NAMALWA (cell line): Measurements from ENCODE around the gene ARSK.

Experiments
- DNase-seq: peaks from one replicate; pipeline ENCODE4 v3.0.0-alpha.2; 2015; ENCODE audit warnings: low spot score

The ARSK gene, protein sequence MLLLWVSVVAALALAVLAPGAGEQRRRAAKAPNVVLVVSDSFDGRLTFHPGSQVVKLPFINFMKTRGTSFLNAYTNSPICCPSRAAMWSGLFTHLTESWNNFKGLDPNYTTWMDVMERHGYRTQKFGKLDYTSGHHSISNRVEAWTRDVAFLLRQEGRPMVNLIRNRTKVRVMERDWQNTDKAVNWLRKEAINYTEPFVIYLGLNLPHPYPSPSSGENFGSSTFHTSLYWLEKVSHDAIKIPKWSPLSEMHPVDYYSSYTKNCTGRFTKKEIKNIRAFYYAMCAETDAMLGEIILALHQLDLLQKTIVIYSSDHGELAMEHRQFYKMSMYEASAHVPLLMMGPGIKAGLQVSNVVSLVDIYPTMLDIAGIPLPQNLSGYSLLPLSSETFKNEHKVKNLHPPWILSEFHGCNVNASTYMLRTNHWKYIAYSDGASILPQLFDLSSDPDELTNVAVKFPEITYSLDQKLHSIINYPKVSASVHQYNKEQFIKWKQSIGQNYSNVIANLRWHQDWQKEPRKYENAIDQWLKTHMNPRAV

DNA sequence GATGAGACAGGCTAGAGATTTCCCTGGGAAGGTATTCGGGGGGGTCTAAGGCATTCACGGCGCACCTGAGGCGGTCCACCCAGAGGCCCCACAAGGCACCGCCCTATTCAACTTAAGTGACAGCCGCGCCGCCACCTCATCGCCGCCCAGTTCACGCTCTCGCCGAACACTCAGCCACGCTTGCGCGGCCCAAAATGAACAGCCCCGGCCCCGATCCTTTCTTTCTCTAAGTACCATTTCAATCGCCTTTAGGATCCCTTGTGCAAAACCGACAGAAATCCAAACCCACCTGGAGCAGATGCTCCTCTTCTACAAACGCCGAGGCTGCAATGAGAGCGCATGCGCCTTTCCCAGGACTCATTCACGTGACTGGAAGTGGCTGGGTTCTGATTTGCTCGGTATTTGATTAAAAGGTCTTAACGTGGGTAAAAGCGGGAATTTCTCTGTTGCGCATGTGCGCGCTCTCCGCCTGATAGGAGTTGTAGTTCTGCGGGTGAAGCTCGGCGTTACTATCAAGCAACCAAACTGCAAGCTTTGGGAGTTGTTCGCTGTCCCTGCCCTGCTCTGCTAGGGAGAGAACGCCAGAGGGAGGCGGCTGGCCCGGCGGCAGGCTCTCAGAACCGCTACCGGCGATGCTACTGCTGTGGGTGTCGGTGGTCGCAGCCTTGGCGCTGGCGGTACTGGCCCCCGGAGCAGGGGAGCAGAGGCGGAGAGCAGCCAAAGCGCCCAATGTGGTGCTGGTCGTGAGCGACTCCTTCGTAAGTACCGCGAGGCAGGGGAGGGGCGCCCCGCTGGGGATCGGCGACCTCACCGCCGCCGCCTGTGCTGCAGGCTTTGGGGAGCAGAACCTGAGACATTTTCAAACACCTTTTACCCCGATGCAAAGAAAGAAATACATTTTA, at the start of gene ARSK, which contains the start of gene SKIC3:
Gene ARSK (plus strand): TSS at position 455 of the 902 bp plus-strand sequence. CDS start 178 bp downstream, at position 633.
Gene SKIC3 (minus strand): TSS at position 331 of the 902 bp plus-strand sequence. CDS start 7,827 bp downstream, outside the sequence.
- DNase-seq, result peak; percentile 99

DNA sequence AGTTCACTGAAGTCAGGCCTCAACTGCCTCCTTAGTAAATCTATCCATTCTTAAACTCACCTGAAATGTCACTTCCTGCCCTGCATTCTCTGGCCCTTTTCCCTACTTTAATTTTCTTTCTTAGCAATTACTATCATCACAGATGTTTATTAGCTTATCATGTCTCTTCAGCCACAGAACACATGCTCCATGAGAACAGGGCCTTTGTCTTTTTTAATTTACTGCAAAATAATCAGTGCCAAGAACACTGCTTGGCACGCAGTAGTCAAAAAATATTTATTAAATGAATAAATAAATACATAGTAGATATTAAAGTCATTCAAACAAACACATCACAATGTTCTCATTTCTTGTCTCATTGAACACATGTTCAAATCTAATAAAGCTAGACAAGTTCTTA, 46.4 kb upstream of the ARSK start:
- DNase-seq, result no peak

DNA sequence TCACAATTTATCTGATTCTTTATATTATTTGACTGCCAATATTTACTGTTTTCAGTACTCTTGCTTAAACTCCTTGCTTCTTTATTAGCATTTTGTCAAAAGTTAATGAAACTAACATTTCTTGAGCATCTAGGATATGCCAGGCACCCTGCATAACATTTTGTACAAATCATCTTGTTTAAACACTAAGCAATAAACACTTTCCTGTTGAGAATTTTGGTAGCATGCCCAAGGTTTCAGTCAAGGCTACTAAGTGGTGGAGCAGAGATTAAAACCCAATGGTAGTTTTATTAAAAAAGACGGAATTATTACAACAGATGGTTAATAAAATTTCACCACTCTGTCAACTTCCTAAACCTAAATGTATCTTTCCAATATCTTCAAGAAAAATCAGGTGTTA, 43.3 kb upstream of the ARSK start:
- no peak for DNase-seq

DNA sequence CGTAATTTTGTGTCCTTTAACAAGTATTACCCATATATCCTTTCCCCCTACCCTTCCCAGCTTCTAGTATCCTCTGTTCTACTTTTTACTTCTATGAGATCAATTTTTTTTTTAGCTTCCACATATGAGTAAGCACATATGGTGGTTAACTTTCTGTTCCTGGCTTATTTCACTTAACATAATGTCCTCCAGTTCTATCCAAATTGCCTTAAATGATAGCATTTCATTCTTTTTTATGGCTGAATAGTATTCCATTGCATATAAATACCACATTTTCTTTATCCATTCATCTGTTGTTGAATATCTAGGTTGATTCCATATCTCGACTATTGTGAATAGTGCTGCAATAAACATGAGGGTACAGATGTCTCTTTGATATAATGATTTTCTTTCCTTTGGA, 36.5 kb upstream of the ARSK start:
- no peak for DNase-seq

DNA sequence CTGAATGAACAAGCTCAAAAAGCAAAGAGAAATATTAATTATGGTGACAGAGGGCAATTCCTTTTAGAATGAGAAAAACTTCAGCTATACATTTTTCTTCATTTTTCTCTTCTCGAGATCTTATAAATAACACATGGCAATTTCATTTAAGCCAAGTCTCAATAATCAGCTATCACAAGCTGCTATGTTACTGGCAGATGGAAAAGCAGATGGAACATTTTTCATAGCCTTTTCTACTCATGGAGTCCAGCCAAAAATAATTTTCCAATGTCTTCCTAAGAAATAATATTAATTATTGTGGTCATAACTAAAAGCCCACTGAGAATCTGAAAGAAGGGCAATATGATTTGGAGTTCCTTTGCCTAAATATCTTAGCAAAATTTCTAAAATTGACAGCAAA, 35.8 kb upstream of the ARSK start:
- DNase-seq, result no peak

DNA sequence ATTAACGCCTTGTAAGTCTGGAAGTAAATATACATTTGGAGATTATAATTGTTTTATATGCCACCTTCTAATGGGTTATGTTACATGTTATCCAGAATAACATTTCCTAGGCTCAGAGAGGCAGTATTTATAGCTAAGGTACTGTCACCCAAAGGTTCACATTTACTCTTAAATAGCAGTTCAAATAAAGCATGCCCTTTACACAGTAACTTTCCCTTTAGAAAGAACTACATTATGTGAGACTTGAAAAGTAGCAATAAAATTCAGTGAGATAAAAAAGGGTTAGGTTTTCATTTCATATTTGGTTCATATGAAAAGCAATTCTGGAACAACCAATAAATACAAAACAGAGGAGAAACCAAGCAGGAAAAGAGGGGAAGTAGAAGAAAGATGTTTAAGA, 35.2 kb upstream of the ARSK start:
- DNase-seq, result no peak

DNA sequence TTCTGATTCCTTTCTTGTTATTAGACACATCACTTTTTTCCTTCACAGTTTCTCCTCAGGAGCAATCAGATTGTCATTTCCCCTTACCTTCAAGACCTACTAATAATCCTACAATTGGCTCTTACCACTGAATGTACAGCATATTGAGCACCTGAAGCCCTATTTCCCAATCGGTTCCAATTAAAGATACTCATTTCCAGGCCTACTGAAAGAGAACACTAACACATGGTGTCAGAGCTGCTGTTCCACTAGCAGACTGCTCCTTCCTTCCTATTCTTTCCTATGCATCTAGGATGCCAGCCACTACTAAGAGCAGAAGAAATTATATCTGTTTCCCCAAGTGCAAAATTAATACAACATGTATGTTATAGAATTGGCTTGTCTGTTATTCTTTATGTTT, 34.7 kb upstream of the ARSK start:
- no peak for DNase-seq

DNA sequence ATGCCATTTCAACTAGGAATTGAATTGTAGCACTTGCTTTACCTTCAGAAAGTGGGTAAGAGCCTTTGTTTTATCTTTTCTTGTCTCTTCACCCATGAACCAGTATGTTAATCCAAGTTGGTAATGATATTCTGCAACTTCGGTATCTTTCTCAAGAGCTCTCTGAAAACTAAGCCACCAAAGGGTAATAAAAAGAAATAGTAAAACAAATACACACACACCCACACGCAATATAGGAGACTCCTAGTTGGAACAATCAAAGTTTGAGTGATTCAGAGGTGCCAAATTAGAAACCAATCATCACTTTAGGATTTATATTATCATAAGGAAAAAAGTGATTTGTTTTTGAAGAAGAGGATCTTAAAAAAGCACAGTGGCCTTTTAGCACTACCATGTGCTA, 30.5 kb upstream of the ARSK start:
- DNase-seq, result no peak

DNA sequence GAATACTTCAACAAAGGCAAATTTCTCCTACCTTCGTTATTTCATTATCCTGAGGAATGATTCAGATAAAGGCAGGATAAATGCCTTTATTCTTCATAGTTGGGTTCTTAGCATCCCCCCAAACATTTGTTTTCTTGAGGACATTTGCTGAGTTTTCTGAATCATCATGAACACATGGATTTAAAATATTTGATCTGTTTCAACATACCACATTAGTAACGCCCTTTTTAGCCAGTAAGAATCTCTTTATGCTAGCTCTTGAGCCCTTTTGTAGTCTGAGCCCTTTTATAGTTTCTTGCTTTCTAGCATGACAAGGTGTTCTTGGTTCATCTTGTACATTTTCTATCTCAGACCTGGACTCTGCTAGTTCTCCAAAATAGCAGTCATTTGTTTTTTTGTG, 28.0 kb upstream of the ARSK start:
- DNase-seq, result no peak

DNA sequence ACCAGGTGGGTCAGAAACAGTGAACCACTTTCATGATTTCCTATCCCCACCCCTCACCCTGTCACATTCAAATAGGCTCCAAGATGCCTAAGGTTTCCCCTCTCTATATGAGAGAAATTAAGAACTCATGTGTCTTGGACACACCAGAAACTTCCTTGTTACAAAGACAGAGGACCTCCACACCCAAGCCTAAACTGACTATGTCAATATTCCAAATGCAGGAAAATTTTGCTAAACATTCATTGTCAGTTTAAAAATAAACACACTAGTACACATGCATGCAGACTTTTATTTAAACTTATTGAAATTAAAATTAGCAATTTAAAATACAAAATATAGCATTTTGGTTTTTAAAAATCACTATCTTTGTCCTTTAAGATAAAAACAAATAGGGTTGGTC, 26.3 kb upstream of the ARSK start:
- DNase-seq, result no peak

DNA sequence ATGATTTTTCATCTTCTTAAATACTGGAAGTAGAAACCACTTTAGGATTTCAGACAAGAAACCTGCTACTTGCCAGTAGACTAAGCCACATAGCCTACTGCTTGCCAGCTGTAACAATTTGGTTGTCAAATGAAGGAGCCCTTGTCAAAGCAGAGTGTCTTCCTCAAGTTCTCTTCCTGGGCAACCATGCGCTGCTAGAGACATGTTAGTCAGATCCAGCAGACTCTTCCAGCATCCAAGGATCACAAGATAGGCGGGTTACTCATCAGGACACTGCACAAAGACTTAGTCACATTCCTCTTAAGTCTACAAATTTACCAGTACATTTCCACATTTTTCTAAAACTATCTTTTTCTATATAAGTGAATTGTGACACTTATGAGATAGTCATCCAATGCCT, 24.5 kb upstream of the ARSK start:
- DNase-seq, result no peak

DNA sequence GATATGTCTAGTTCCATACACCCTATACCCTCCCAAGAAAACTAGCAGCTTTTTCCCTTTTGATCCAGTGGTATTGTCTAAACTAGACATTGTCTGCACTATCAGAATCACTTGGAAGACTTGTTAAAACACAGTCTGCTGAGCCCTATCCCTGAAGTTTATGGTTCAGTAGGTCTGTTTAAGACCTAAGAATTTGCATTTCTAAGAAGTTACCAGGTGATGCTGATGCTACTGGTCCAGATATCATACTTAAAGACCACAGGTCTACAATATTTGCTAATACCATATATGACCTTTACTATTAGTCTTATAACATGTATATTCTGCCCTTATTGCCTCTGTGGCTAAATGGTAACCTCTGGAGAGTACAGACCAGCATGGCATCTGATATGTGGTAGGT, 23.4 kb upstream of the ARSK start:
- no peak for DNase-seq

DNA sequence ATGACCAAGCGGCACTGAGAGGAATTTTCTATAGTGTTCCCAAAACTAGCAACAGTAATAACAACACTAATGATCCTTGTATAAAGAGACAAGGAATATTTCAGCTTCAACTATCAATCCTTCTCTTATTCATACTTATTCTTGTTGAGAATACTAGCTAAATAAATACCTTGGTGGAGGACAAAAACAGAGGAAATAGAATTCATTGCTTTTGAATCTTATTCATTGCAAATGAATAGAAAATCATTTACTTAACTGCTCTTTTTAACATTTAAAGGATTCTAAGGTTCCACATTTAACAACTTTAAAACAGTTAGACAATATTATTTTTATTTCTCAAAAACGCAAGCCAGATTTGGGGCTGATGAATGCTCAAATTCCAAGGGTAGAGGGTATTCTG, 22.5 kb upstream of the ARSK start:
- DNase-seq, result no peak

DNA sequence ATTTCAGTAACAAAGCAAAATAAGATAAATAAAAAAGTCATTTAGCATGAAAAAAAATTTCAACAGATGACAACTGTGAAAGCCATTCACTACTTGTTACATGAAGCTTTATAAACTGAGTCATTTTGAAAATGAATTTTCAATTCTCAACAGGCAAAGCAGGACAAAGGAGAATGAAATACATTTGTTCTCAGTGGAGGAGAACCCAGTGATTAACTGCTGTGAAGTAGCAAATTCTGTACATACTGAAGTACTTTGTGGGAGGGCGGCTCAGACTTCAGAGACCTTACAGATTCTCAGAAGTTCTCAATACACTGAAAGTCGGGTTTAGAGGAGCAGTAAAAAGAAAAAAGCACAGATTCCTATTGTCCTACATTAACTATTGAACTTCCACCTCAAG, 21.8 kb upstream of the ARSK start:
- DNase-seq, result no peak

DNA sequence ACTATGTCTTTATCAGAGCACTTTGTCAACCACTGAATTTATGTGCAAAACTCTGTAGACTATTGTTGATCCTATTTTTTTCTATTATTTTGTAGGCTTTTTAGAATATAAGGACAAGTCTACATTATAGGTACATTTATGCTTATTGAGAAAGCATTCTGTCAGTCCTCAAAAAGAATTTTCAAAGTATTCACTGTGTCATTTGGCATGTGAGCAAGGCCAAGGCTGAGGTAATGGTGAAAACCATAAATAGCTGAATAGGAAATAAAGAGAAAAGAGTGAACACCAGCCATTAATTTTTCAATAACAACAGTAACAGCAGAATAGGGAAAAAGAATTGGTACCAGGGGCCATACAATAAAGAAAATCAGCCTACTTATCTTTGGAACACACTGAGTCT, 21.1 kb upstream of the ARSK start:
- DNase-seq, result no peak

DNA sequence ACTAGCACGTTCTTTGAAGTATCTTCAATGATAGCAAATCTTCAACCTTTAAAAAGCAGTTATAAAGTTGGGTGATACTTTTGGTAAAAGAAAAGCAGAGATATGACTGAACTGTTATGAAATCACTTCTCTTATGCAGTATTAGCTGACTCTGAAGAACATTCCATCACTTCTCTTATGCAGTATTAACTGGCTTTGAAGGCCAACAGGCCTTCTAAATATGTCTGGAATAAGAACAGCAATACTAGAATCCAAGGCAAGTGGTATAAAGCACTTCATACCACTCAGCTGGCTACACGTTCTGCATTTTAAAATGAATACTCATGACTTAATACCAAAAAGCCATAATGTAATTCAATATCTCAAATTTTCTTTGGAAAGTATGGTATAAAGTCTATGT, 17.4 kb upstream of the ARSK start:
- no peak for DNase-seq

DNA sequence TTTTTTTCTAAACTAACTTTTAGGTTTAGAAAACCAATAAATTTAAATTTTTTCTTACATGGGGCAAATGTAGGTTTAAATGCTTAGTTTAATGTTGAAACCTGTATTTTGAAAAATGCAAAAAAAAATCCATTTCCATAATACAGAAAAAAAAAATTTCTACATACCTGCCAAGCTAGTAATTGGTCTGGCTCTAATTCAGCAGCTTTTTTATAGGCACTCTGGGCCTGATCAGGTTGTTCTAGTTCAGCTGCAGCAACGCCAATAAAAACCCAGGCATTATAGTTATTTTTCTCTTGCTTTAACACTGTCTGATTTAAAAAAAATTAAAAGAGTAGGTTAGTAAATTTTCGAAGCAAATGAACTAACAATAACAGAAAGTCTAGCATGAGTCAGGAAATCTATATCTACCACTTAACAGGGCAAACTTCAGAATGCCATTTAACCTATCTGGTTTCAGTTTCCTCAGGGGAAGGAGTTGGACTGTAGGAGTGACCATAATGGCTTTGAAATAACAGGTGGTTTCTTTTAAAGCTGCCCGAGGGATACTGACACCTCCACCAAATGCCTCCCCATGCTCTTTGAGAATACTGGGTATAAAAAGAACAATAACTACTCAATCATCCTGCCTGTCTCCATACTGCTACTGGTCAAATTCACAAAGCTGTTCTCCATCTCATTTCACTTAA, 11.7 kb upstream of the ARSK start:
- no peak for DNase-seq

DNA sequence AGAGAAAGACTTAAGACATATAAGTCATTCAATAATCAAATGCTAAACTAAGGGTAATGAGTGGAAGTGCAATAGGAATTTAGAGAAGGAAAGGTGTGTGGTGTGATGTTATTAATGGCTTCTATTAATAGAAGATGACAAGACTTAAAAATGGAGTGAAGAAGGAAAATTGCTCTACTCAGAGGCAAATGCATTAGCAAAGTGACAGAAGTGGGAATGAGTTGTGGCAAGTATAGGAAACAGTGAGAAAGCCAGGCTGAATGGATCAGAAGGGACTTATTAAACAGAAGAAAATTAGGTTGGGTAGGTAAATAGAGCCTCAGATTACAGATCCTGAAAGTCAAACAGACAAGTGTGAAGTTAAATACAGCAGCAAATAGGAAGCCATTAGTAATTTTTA, 5.9 kb upstream of the ARSK start:
- no peak for DNase-seq

DNA sequence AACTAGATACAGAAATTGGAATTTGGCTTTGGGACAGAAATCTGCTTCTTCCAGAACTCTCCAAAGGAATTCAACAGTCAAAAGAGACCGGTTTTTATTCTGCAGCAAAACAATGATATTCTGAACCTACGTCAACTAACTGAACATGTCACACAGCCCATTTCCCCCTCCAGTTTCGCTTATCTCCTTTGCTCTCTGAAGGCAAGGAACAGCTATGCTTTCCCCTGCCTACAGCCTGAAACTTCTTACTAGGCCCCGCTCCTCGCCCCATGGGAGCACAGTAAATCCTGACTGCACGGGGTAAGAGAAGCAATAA, 612 bp upstream of the ARSK start:
- DNase-seq, result no peak

DNA sequence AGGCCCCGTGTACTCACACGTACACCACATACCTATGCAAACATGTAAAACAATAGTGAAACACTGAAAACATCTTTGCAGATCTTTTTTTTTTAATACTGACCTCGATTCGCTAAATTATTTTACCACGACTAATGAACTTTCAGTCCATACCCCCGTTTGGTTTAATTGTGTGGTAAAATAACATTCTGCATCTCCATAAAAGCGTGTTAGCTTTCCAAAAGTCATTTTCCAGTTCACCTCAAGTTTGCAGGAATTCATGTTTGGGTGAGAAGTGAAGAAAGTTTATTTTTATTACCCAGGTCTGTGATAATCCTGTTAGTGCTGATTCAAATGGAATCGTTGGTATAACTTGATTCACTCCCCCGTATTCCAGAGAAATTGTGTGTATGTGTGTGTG, 652 bp downstream of the ARSK start:
- DNase-seq, result no peak

DNA sequence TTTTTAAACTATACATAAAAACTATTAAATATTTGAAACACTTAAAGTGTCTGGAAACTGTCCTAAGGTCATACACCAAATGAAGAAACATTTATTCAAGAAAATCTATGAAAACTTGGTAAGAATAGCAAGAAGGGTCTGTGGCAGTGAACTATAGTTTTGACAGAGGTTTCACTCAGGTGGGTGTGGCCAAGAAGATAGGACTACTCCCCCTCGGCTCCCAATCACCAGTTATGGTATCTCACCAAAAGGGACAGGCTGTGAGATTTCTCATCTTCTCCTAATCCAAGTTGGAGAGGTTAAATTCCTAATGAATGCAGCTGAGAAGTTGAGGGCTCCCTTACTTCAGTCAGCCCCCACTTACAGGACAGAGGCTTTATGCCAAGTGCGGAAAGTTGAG, 2.9 kb downstream of the ARSK start:
- no peak for DNase-seq

DNA sequence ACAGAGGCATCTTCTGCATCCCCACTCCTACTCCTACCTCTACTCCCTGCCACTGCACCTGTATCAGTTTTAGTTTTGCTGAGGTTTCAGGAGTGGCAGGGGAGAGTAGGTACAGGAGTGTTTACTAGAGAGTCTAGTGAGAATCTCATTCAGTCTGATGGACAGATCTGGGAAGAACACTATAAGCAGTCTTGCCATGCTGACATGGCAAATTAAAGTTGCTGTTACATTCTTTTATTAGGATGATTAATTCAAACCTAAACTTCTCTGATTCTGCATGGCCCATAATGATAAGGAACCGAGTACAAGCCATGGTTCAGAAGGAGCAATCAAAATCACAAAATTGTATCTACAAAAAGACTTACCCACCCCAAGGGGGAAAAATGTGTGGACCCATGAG, 7.4 kb downstream of the ARSK start:
- no peak for DNase-seq

DNA sequence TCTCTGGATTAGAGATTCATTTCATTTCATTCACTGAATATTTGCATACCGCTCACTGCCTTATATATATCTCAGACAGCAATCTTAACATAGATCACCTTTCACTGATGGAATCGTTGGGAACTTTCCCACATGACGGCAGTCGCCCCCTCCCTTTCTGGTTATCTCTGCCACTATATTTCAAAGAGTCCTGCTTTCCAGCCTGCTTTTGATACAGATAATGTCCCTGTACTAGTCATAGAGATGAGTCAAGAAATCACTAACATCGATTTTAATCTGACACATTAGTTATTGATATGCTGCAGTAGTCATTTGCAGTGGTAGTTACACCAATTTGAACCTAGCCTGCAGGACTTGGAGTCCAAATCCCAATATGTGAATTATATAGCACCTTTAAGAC, 8.5 kb downstream of the ARSK start:
- DNase-seq, result no peak
